Smooth muscle cell (in vitro differentiated cells): ENCODE data around the gene DNTTIP2. TPM values are rescaled to one million over a fixed set of nuclear protein-coding genes. Genes with fewer than 3 reads are reported as not detected.

Experiments
- DNase-seq: peaks from one replicate; lab custom pipeline; 2025; ENCODE audit not compliant: unreplicated experiment; lab: John Stamatoyannopoulos, UW
- H2AFZ ChIP-seq: fragments of 200-600 bp; sonication (generic); 2 replicates; pipeline ENCODE4 v1.6.0; 2016; ENCODE audit warnings: antibody characterized with exemption, low read depth, mild to moderate bottlenecking
- H3F3A ChIP-seq: fragments of 200-600 bp; sonication (generic); 2 replicates; pipeline ENCODE4 v1.6.0; 2017; ENCODE audit warnings: antibody characterized with exemption, low read depth
- H3K27ac ChIP-seq: fragments of 200-600 bp; sonication (generic); 2 replicates; pipeline ENCODE4 v1.5.1; 2016; ENCODE audit warnings: low read depth, mild to moderate bottlenecking
- H3K27me3 ChIP-seq: fragments of 200-600 bp; sonication (generic); 2 replicates; pipeline ENCODE4 v1.6.1; 2016; ENCODE audit warnings: low read depth, mild to moderate bottlenecking
- H3K36me3 ChIP-seq: fragments of 200-600 bp; sonication (generic); 2 replicates; pipeline ENCODE4 v1.5.1; 2016; ENCODE audit warnings: low read depth
- H3K4me1 ChIP-seq: fragments of 200-600 bp; sonication (generic); 2 replicates; pipeline ENCODE4 v1.5.1; 2016; ENCODE audit warnings: low read depth
- H3K4me2 ChIP-seq: fragments of 200-600 bp; sonication (generic); 2 replicates; pipeline ENCODE4 v1.6.0; 2016; ENCODE audit warnings: mild to moderate bottlenecking
- H3K4me3 ChIP-seq: fragments of 200-600 bp; sonication (generic); 2 replicates; pipeline ENCODE4 v1.5.1; 2016; ENCODE audit warnings: mild to moderate bottlenecking
- H3K79me2 ChIP-seq: fragments of 200-600 bp; sonication (generic); 2 replicates; pipeline ENCODE4 v1.6.0; 2016; ENCODE audit warnings: low read depth, mild to moderate bottlenecking
- H3K9ac ChIP-seq: fragments of 200-600 bp; sonication (generic); 2 replicates; pipeline ENCODE4 v1.6.0; 2016; ENCODE audit warnings: low read depth
- H3K9me3 ChIP-seq: fragments of 200-600 bp; sonication (generic); replicated peaks from 2 replicates; pipeline ENCODE4 v1.5.1; 2016; ENCODE audit warnings: low read depth
- H4K20me1 ChIP-seq: fragments of 200-600 bp; sonication (generic); 2 replicates; pipeline ENCODE4 v1.6.0; 2016; ENCODE audit warnings: low read depth
- CTCF ChIP-seq: fragments of 200-600 bp; sonication (generic); IDR thresholded peaks from 2 replicates; pipeline ENCODE4 v1.5.1; 2017; ENCODE audit warnings: borderline replicate concordance, mild to moderate bottlenecking, antibody characterized with exemption; ENCODE audit not compliant: insufficient read depth, poor library complexity, severe bottlenecking
- WGBS: methylation state at CpG from one replicate; pipeline ENCODE4 v1.1.7; 2016; ENCODE audit warnings: low lambda C conversion rate; 5-methylcytosine and 5-hydroxymethylcytosine counted together
- polyA plus RNA-seq: library from polyadenylated mRNA; unstranded; fragments of >200 nt; fragmentation: Nextera tagmentation; extraction: Ambion mirVana; gene quantifications from 2 replicates; pipeline ENCODE4 v1.2.1, GENCODE V29; 2016
- total RNA-seq: library from RNA; depleted of rRNA; stranded (reverse); fragments of >200 nt; gene quantifications from 2 replicates; pipeline ENCODE4 v1.2.3, GENCODE V29; 2014

The DNTTIP2 gene
- total and polyA plus RNA-seq, 2 experiments from 2014 or later: 42.7 to 44.9 TPM

GRCh38 chr1:93908394-93909145 lies 29.6 kb upstream of the DNTTIP2 start:
- H3K36me3 ChIP-seq: no peaks in the 10 kb centered on the region
- H3K4me2 ChIP-seq: peak overlapping the region; percentile 93
- no peak for TF ChIP-seq CTCF
- peak overlapping the region; percentile 86 for H2AFZ ChIP-seq
- no peak overlapping the region for H3K27ac ChIP-seq
- 2% methylated on average over 44 of the region's 49 CpGs for WGBS
- peaks cover 14% of the 10 kb centered on the region for H3F3A ChIP-seq
- no peaks in the 10 kb centered on the region for H3K27me3 ChIP-seq
- H3K4me3 ChIP-seq: peak overlapping the region; percentile 83
- H3K9ac ChIP-seq: peak overlapping the region; percentile 73
- no peak for DNase-seq
- peaks cover 7% of the 10 kb centered on the region for H4K20me1 ChIP-seq
- no peaks in the 10 kb centered on the region for H3K9me3 ChIP-seq
- peaks cover 49% of the 10 kb centered on the region for H3K79me2 ChIP-seq
- H3K4me1 ChIP-seq: peaks cover 11% of the 10 kb centered on the region

GRCh38 chr1:93907718-93908117 lies 28.7 kb upstream of the DNTTIP2 start:
- Histone ChIP-seq H3F3A (peaks cover 14% of the 10 kb centered on the region), H3K9ac (no peak overlapping the region), H3K4me2 (peak overlapping the region; percentile 93), H3K36me3 (no peaks in the 10 kb centered on the region), H3K27me3 (no peaks in the 10 kb centered on the region), H3K27ac (no peak overlapping the region), H4K20me1 (peaks cover 7% of the 10 kb centered on the region), H3K79me2 (peaks cover 55% of the 10 kb centered on the region), H3K9me3 (no peaks in the 10 kb centered on the region), H3K4me3 (peak overlapping the region; percentile 83), H3K4me1 (peaks cover 11% of the 10 kb centered on the region), H2AFZ (no peak overlapping the region)
- WGBS: 46% methylated on average over 3 of the region's 3 CpGs
- no peak for DNase-seq
- TF ChIP-seq CTCF: no peak

GRCh38 chr1:93906480-93906879 lies 27.5 kb upstream of the DNTTIP2 start:
- Histone ChIP-seq H3K36me3 (no peaks in the 10 kb centered on the region), H3K4me1 (peaks cover 11% of the 10 kb centered on the region), H3K4me3 (no peak overlapping the region), H3K4me2 (peak overlapping the region; percentile 93), H3F3A (peaks cover 14% of the 10 kb centered on the region), H3K27ac (no peak overlapping the region), H2AFZ (no peak overlapping the region), H3K9ac (no peak overlapping the region), H3K9me3 (no peaks in the 10 kb centered on the region), H3K27me3 (no peaks in the 10 kb centered on the region), H3K79me2 (peaks cover 62% of the 10 kb centered on the region), H4K20me1 (peaks cover 7% of the 10 kb centered on the region)
- TF ChIP-seq CTCF: no peak
- 89% methylated on average over 3 of the region's 3 CpGs for WGBS
- no peak for DNase-seq

- Histone ChIP-seq H3K27ac (no peak overlapping the region), H4K20me1 (peaks cover 7% of the 10 kb centered on the region), H3K36me3 (no peaks in the 10 kb centered on the region), H3K4me3 (no peak overlapping the region), H2AFZ (no peak overlapping the region), H3F3A (peaks cover 10% of the 10 kb centered on the region), H3K4me1 (peaks cover 11% of the 10 kb centered on the region), H3K9me3 (no peaks in the 10 kb centered on the region), H3K27me3 (no peaks in the 10 kb centered on the region), H3K4me2 (no peak overlapping the region), H3K9ac (no peak overlapping the region), H3K79me2 (peaks cover 63% of the 10 kb centered on the region)
- 82% methylated on average over 2 of the region's 2 CpGs for WGBS
- TF ChIP-seq CTCF: no peak
- DNase-seq: no peak
Observed at GRCh38 chr1:93905734-93906133, 26.7 kb upstream of the DNTTIP2 start.
